GM12874 (cell line): ENCODE measurements around the gene ST6GALNAC1.

Source experiments
- TF ChIP-seq, protein P1 (sequence below): IDR thresholded peaks from 2 replicates; pipeline ENCODE4 v1.5.1; 2011; ENCODE audit warnings: low read depth, mild to moderate bottlenecking, control low read depth, low read length, moderate library complexity; ENCODE audit not compliant: insufficient read depth

Gene ST6GALNAC1

DNA sequence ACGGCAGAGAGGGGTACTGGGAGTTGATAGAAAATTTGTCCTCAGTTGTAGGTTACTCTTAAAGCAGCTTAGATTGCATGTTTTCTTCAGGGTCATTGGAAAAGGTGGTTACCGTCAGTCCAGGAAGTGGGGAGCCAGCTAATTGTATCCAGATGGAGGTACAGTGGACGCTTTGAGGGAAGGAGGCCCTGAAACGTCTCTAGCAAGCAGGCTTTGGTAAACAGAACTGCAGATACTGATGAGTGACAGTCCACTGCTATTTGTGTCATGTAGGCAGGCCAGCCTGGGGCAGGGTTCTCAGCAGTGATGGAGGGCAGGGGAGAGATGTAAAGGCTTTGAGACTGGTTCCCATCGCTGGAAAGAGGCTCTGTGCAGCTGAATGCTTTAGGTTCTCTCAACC is 30.2 kb upstream of the ST6GALNAC1 start:
- TF ChIP-seq, protein P1, sequence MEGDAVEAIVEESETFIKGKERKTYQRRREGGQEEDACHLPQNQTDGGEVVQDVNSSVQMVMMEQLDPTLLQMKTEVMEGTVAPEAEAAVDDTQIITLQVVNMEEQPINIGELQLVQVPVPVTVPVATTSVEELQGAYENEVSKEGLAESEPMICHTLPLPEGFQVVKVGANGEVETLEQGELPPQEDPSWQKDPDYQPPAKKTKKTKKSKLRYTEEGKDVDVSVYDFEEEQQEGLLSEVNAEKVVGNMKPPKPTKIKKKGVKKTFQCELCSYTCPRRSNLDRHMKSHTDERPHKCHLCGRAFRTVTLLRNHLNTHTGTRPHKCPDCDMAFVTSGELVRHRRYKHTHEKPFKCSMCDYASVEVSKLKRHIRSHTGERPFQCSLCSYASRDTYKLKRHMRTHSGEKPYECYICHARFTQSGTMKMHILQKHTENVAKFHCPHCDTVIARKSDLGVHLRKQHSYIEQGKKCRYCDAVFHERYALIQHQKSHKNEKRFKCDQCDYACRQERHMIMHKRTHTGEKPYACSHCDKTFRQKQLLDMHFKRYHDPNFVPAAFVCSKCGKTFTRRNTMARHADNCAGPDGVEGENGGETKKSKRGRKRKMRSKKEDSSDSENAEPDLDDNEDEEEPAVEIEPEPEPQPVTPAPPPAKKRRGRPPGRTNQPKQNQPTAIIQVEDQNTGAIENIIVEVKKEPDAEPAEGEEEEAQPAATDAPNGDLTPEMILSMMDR = no peak

DNA sequence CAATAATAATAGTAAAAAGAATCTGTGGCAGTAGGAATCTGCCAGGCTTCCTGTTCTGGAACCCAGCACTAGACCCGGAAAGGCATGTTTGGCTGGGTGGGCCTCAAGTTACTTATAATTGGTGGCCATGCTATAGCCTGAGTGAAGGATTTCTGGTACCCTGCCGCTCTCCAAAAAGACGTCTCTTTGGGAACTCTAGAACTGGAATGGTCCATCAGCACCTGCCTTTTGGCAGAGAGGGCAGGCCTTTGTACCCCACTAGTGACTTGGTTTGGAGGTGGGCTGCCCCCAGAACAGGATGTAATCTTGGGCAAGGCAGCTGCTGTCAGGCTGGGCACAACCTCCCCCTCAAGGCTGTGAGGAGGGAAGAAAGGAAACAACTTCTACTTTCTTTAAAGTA is 29.3 kb upstream of the ST6GALNAC1 start:
- TF ChIP-seq, protein P1 = no peak

DNA sequence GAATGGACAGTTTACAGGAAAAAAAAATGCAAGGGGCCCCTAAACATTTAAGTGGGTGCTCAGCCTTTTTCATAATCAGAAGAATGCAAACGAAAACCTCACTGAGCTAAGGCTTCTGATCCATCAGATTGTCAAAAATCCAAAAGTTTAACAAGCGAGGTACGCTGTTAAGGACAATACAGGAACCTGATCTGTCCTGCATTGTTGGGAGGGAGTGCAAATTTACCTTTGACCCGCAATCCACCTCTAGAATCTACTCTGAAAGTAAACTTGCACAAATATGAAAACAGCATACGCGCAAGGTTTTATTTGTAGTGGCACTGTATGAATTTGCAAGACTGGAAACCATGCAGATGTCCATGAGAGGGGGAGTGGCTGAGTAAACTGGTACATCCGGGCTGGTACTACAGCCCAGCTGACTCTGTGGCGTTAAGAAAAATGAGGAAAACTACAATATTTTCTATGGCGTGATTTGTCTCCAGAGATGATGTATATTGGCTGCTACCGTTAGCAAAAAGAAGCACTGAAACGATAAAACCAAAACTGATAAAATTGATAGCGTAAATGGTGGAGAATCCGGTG is 28.8 kb upstream of the ST6GALNAC1 start:
- TF ChIP-seq, protein P1 = no peak

DNA sequence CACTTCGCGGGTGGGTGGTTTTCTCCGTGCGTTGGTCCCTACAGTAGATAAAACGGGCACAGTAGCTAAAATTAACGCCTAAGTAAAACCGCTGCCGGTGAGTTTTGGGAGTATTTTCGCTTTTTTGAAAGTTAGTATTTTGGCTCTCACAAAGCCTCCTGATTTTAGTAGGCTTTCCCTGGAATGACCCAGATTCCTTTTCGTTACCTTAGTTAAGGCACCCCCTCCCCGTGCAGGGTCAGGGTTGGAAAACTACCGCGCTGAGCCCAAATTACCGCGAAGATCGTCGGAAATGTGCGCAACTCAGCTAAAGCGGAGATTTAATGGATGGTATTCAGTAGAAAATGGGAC is 28.3 kb upstream of the ST6GALNAC1 start:
- TF ChIP-seq, protein P1 = no peak

DNA sequence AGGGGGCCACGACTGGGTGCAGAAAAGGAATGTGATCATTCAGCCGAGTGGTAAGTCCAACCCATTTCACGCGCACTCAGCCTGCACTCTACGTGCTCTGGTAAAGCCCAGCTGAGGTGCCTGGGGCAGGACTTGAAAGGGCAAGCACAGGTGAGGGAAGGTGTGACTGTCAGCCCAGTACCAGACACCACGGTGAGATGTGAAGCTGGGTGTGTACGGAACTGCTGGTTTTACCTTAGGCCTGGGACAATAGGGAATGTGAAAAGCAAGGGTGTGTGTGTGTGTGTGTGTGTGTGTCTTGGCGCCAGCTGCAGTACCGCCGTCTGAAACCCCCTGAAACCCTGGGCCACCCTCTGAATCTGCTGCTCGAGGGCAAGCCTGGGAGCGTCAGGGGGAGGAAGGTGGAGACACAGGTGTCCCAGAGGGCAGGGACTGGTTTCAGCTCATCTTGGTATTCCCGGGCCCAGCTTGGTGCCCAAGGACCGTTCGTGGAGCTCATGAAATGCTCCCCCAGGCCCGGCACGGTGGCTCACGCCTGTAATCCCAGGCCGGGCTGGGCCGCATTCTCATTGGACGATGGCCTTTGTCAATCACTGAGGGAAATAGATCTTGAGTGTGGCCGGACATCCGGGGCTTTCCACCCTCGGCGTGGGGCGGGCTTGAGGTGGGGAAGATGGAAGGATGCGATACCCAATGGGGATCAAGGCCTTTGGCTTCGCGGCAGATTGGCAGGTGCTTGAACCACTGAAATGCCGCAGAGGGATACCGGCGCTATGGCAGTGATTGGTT is 27.8 kb upstream of the ST6GALNAC1 start:
- TF ChIP-seq, protein P1 = no peak

DNA sequence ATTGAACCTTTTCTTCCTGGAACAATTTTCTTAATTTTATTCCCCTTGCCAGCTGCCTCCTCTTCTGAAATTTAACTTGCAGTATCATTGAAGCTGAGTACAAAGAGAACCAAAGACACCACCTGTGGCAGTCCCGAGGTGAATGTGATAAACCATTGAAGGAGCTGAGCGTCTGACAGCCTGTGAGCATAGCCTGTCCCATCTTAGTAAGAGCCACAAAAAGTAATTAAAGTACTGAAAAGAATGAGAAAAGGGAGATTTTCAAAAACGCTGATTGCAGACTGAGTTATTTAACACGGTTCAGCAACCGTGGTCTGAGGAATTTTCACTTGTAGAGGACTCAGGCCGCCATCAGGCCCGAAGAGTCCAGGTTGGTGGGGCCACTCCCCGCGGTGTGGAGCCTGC is 27.2 kb upstream of the ST6GALNAC1 start:
- TF ChIP-seq, protein P1 = no peak

DNA sequence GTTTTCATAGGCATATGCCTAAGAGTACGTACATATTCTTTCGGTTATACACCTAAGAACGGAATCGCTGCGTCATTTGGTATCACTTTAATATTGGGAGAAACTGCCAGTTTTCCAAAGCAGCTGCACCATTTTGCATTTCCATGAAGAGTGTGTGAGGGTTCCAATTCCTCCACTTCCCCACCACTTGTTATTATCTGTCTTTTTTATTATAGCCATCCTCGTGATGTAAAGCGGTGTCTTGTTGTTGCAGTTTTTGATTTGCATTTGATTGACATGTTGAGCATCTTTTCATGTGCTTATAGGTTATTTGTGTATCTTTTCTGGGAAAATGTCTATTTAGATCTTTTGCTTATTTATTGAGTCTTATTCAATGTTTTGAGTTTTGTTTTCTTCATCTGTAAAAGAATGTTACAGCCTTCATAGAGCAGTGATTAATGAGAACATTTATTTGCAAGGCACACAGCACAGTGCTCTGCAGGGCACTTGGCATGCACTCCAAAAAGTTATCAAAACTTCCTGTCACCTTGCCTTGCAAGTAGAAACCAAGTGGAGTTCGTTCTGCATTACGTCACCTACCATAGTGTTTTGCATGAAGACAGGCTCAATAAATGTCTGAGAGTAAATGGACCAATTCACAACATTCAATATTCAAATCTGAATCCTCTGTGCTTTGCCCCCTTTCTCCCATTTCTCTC is 26.6 kb upstream of the ST6GALNAC1 start:
- TF ChIP-seq, protein P1 = no peak
